Neutrophil (primary cell): Measurements from ENCODE around the gene UGT1A5.
A peak's percentile ranks its signal among the peaks of the same experiment; 100 is the strongest.

Source experiments
- H3K27ac ChIP-seq: fragments of 200-600 bp; sonication (generic); 2 replicates; pipeline ENCODE4 v1.5.1; 2016; ENCODE audit warnings: mild to moderate bottlenecking, moderate library complexity
- H3K27me3 ChIP-seq: fragments of 200-600 bp; sonication (generic); 2 replicates; pipeline ENCODE4 v1.6.0; 2016; ENCODE audit warnings: mild to moderate bottlenecking
- H3K36me3 ChIP-seq: fragments of 200-600 bp; sonication (generic); 2 replicates; pipeline ENCODE4 v1.5.1; 2017
- H3K4me1 ChIP-seq, 2 experiments: fragments of 200-600 bp in 1 of 2; sonication (generic) in 1 of 2; 1 replicate in 1 of 2; 2 replicates in 1 of 2; pipeline versions ENCODE4 v1.5.1 to v1.6.1; 2013 to 2016; ENCODE audit warnings: low read depth in 1 of 2, low read length in 1 of 2, mild to moderate bottlenecking in 1 of 2, moderate library complexity in 1 of 2; ENCODE audit not compliant: control insufficient read depth in 1 of 2, insufficient read depth in 1 of 2
- H3K4me3 ChIP-seq, 2 experiments: fragments of 200-600 bp in 1 of 2; sonication (generic) in 1 of 2; 1 replicate in 1 of 2; 2 replicates in 1 of 2; pipeline ENCODE4 v1.5.1; 2013 to 2016; ENCODE audit warnings: low read depth in 1 of 2, low read length in 1 of 2, mild to moderate bottlenecking in 1 of 2, moderate library complexity in 1 of 2
- H3K9me3 ChIP-seq: fragments of 200-600 bp; sonication (generic); 2 replicates; pipeline ENCODE4 v1.5.1; 2016
- CTCF ChIP-seq: fragments of 200-600 bp; sonication (generic); IDR thresholded peaks from 2 replicates; pipeline ENCODE4 v1.5.1; 2016; ENCODE audit warnings: antibody characterized with exemption

The UGT1A5 gene

GRCh38 chr2:233705911-233706506 lies 6.7 kb upstream of the UGT1A5 start:
- no peaks in the 10 kb centered on the region for H3K9me3 ChIP-seq
- H3K4me3 ChIP-seq, result no peak overlapping the region
- no peaks in the 10 kb centered on the region for H3K4me1 ChIP-seq
- H3K36me3 ChIP-seq, result no peaks in the 10 kb centered on the region
- H3K27ac ChIP-seq, result no peak overlapping the region
- TF ChIP-seq CTCF, result no peak
- no peaks in the 10 kb centered on the region for H3K27me3 ChIP-seq

DNA sequence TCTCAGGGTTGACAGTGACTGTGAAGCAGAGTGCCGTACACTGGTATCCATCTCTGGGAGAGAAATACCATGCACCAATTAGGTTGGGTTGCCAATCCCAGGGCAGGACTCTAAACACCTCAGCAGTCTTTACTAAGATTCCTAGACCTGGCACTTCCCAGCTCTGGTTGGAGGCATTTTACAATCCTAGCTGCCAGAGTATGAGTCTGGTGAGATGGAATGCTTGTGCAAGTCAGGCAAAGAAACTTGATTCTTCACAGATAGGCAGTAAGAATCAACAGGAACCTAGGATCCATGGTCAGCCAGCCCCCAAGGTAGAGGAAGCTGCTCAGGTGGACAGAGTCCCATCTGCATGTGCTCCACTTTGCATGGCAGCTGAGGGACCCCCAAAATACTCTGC lies 6.0 kb upstream of the UGT1A5 start:
- Histone ChIP-seq H3K9me3 (no peaks in the 10 kb centered on the region), H3K4me3 (no peak overlapping the region), H3K4me1 (no peaks in the 10 kb centered on the region), H3K27me3 (no peaks in the 10 kb centered on the region), H3K27ac (no peak overlapping the region), H3K36me3 (no peaks in the 10 kb centered on the region)
- no peak for TF ChIP-seq CTCF

GRCh38 chr2:233707940-233708644 lies 4.6 kb upstream of the UGT1A5 start:
- Histone ChIP-seq H3K27me3 (no peaks in the 10 kb centered on the region), H3K9me3 (no peaks in the 10 kb centered on the region), H3K27ac (no peak overlapping the region), H3K36me3 (no peaks in the 10 kb centered on the region), H3K4me3 (no peak overlapping the region), H3K4me1 (no peaks in the 10 kb centered on the region)
- TF ChIP-seq CTCF, result no peak

DNA sequence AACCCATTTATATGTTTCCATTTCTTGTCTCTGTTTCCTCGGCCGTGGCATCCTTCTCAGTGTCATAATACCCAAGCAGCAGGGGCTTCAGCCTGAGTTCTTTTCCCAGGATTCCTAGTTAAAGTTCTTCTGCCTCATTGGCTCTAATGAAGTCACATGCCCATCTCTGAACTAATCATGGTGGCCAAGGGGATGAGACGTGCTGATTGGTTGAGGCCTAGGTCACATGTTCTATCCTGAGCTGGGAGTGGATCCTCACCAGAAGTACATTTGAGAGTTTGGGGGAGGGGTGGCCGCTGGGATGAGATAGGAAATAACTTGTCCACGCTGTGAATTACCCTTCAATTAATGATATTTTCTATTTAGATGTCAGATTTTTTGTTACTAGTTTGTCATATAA lies 3.8 kb upstream of the UGT1A5 start:
- no peaks in the 10 kb centered on the region for H3K9me3 ChIP-seq
- H3K4me1 ChIP-seq, result no peaks in the 10 kb centered on the region
- no peak overlapping the region for H3K4me3 ChIP-seq
- no peak overlapping the region for H3K27ac ChIP-seq
- H3K36me3 ChIP-seq, result no peaks in the 10 kb centered on the region
- TF ChIP-seq CTCF, result no peak
- H3K27me3 ChIP-seq, result no peaks in the 10 kb centered on the region

DNA sequence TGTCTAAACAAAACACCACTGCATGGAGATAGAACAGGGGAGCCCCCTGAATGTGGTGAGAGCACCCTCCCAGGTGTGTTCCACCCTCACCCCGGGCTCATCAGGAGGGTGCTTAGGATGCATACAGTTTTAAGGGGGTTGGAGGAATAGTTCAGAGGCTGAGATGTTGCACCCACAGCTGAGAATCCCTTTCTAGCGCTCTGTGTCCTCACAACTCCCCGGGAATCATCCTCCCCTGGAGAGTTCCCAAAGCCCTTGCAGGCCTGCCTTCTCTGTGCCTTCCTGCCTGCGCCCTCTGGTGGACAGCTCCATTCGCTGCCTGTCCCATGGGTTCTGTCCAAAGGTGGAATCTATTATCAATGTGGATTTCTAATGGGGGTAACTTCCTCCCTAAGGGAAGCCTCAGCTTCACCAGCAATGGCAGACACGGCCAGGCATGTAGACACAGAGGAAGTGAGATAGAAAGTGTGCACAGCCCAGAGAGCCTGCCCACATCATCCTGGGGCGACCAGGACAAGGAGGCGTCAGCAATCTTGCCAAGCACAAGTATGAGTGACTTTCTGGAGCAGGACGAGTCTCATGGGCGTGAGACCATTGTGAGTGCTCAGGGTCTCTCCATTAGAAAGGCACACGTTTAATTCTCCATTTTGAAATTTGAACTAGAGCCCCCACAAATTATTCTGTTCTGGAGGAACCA lies 1.2 kb upstream of the UGT1A5 start:
- H3K36me3 ChIP-seq, result no peaks in the 10 kb centered on the region
- H3K27me3 ChIP-seq, result peaks cover 3% of the 10 kb centered on the region
- no peak overlapping the region for H3K27ac ChIP-seq
- no peaks in the 10 kb centered on the region for H3K4me1 ChIP-seq
- peak; percentile 13 for TF ChIP-seq CTCF
- H3K4me3 ChIP-seq, result no peak overlapping the region
- no peaks in the 10 kb centered on the region for H3K9me3 ChIP-seq
